AG04450 (cell line): ENCODE results near the gene TSHZ2. TPM values are rescaled to one million over a fixed set of nuclear protein-coding genes. Genes with fewer than 3 reads are reported as not detected.

Experiments
- CTCF ChIA-PET: fragments of 300-600, 350-600 bp; formaldehyde crosslinking; extraction: SDS; loops from one replicate; lab custom pipeline; 2022; ENCODE audit warnings: antibody characterized with exemption, inconsistent platforms; lab: Charles Lee
- POLR2A ChIA-PET: fragments of 350-600 bp; formaldehyde crosslinking; extraction: SDS; loops from one replicate; lab custom pipeline; 2021; ENCODE audit warnings: antibody characterized with exemption, inconsistent platforms; lab: Yijun Ruan, JAX
- DNase-seq: peaks from one replicate; pipeline ENCODE4 v3.0.0-alpha.2; 2011; ENCODE audit warnings: low read depth, low spot score
- H3K27ac ChIP-seq: one replicate; pipeline ENCODE4 v1.5.1; 2012; ENCODE audit warnings: low read depth, low read length, control low read depth
- H3K27me3 ChIP-seq: one replicate; pipeline ENCODE4 v1.6.0; 2012; ENCODE audit warnings: low read length; ENCODE audit not compliant: control insufficient read depth, insufficient read depth
- H3K4me3 ChIP-seq: 2 replicates; pipeline ENCODE4 v1.5.1; 2011; ENCODE audit warnings: mild to moderate bottlenecking, low read depth, low read length, control low read depth
- H3K9me3 ChIP-seq: 2 replicates; pipeline ENCODE4 v1.5.1; 2012; ENCODE audit warnings: low read length; ENCODE audit not compliant: control insufficient read depth, insufficient read depth
- polyA plus RNA-seq: library from polyadenylated mRNA; depleted of rRNA; stranded (reverse); fragments of >200 nt; gene quantifications from 2 replicates; pipeline ENCODE4 v1.2.3, GENCODE V29; 2011
- TF ChIP-seq, protein P1 (sequence below): IDR thresholded peaks from 2 replicates; pipeline ENCODE4 v1.5.1; 2011; ENCODE audit warnings: low read depth, low read length, control low read depth, inconsistent platforms

TSHZ2 gene
- polyA plus RNA-seq, 1 experiment, result not detected

DNA sequence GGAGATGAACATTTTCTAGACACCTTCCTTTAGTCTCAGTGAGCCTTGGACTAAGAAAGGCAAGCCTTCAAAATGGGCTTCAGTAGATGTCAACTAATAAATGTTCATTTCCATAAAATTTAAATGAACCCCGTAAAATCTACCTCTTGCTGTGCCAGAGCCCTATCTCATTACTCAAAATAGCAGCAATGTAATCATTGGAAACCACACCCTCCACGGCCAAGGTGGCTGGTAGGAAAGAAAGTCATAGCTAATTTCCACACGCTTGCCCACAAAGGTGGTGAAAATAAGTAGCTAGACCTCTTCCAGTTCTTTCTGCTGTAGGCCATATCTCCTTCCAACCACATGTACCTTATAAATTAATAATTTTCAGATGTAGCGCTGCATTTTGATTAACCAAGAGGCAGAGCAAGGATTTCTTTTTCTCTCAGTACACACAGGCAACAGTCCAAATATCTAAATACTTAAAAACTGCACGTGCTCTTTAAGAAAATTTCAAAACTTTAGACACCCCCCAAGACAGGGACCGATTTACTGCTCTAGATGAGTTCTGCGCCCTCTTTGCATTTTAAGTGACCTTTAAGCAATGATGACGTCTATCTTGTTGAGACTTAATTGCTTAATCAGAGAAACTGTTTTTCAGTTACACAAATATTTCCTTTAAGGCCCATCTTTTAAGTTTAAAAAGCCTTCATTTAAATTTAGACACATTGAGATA is 330.7 kb downstream of the TSHZ2 start:
- ChIA-PET CTCF (no interaction called here), POLR2A (no interaction called here)
- H3K4me3 ChIP-seq, result no peak overlapping the region
- no peaks in the 10 kb centered on the region for H3K9me3 ChIP-seq
- no peak for DNase-seq
- TF ChIP-seq, protein P1, sequence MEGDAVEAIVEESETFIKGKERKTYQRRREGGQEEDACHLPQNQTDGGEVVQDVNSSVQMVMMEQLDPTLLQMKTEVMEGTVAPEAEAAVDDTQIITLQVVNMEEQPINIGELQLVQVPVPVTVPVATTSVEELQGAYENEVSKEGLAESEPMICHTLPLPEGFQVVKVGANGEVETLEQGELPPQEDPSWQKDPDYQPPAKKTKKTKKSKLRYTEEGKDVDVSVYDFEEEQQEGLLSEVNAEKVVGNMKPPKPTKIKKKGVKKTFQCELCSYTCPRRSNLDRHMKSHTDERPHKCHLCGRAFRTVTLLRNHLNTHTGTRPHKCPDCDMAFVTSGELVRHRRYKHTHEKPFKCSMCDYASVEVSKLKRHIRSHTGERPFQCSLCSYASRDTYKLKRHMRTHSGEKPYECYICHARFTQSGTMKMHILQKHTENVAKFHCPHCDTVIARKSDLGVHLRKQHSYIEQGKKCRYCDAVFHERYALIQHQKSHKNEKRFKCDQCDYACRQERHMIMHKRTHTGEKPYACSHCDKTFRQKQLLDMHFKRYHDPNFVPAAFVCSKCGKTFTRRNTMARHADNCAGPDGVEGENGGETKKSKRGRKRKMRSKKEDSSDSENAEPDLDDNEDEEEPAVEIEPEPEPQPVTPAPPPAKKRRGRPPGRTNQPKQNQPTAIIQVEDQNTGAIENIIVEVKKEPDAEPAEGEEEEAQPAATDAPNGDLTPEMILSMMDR, result no peak
- no peak overlapping the region for H3K27ac ChIP-seq
- H3K27me3 ChIP-seq, result no peaks in the 10 kb centered on the region

DNA sequence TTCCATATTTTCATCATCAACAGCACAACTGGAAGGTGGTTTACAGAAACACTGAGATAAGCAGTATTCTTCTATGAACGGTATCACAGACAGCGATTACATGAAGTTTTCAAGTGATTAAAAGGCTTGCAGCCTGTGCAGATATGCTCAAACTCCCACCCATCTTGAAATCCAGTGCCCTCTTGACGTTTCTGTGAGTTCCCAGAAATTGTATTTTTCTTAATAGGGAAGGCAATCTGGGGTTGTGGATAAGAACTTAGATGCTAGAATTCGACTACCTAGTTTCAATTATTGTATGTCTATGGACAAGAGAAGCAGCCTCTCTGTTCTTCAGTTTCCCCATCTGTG is 331.2 kb downstream of the TSHZ2 start:
- TF ChIP-seq, protein P1, result no peak
- Histone ChIP-seq H3K27me3 (no peaks in the 10 kb centered on the region), H3K4me3 (no peak overlapping the region), H3K9me3 (no peaks in the 10 kb centered on the region), H3K27ac (no peak overlapping the region)
- ChIA-PET POLR2A (no interaction called here), CTCF (no interaction called here)
- DNase-seq, result no peak

DNA sequence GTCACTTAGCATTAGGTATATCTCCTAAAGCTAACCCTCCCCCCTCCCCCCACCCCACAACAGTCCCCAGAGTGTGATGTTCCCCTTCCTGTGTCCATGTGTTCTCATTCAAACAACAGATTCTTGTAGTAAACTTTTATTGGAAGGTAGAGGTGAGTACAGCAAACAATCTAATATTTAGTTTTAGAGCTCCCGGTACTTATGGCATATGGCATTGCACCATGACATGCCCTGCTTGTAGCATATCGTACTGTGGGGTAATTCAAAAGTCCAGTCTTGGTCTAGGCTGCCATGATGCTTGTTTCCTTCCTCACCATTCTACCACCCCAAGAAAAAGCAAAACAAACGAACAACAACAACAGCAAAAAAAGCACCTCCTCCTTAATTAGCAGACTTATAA is 332.0 kb downstream of the TSHZ2 start:
- CTCF ChIA-PET, result interaction anchor here (0.6 kb wide), 1 partner anchor 13 kb away, joined by 3 read pairs; no protein-coding TSS in a partner anchor
- Histone ChIP-seq H3K4me3 (no peak overlapping the region), H3K27ac (no peak overlapping the region), H3K9me3 (no peaks in the 10 kb centered on the region), H3K27me3 (no peaks in the 10 kb centered on the region)
- TF ChIP-seq, protein P1, result no peak
- POLR2A ChIA-PET, result no interaction called here
- DNase-seq, result no peak

DNA sequence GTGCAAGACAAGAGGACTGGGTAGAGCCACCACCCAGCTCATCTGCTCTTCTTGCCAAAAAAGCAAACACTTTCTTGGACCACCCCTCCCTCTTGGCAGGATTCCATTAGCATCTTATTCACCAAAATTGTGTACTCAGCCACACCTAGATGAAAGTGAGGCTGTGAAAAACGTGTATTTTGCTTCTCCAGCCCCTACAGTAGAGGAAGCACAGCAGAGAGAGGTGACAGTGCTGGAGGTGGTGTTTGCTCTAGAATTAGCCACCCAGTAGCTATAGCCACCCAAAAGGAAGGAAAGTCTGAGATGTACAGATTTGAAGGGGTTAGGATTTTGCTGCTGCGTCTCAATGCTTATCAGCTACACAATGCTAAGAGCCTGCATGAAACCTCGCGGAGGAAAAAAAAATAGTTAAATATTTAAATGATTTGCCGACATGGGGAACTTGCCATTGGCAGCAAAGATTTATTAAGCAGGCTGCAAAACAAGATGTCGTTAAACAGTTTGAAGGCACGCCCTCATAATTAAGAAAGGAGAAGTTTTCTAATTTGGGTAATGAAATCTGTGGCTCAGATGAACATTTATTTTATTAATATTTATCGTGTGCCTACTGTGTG is 334.1 kb downstream of the TSHZ2 start:
- ChIA-PET CTCF (no interaction called here), POLR2A (no interaction called here)
- Histone ChIP-seq H3K4me3 (no peak overlapping the region), H3K27ac (no peak overlapping the region), H3K9me3 (no peaks in the 10 kb centered on the region), H3K27me3 (no peaks in the 10 kb centered on the region)
- TF ChIP-seq, protein P1, result no peak
- no peak for DNase-seq

DNA sequence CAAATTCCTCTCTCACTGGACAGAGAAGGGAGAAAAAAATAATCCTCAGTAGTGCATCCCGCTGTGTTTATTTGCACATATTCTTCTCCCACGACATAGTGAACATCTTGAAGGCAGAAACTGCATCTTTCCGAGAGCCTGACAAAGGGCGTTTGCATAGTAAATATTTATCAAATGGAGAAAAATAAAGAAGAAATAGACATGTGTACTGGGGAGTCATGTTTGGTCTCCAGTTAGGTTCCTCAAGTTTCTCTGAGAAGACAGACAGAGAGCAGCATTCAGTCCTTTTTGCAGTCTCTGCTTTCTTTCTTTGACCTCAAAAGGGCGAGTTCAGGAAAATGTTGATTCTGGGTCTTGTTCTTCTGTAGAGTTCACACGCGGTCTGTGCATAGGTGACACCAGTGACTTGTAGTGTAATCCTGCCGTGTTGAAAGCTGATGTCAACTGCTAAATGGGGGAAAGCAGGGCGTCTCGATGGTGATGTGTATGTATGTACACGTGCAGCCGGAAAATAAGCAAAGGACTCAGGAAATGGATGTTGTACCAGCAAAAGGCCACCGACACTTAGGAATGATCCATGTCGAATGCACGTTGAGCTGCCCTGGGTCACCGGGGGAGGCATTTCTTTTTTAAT is 335.9 kb downstream of the TSHZ2 start:
- POLR2A ChIA-PET, result no interaction called here
- TF ChIP-seq, protein P1, result no peak
- CTCF ChIA-PET, result no interaction called here
- Histone ChIP-seq H3K27me3 (no peaks in the 10 kb centered on the region), H3K4me3 (no peak overlapping the region), H3K27ac (no peak overlapping the region), H3K9me3 (no peaks in the 10 kb centered on the region)
- no peak for DNase-seq
